HG02938 (cell line): Measurements from ENCODE around the gene ABCD1.
"Not testable (repeated sequence)": the region's sequence is repeated elsewhere in the genome, so short reads cannot be mapped to it uniquely, and the experiment has no call there.

Experiments used
- ATAC-seq: cut with Tn5 transposase; IDR thresholded peaks from one replicate; pipeline ENCODE4 v1.9.1; 2021; ENCODE audit warnings: mild to moderate bottlenecking, moderate library complexity; ENCODE audit not compliant: unreplicated experiment

ABCD1 gene

DNA sequence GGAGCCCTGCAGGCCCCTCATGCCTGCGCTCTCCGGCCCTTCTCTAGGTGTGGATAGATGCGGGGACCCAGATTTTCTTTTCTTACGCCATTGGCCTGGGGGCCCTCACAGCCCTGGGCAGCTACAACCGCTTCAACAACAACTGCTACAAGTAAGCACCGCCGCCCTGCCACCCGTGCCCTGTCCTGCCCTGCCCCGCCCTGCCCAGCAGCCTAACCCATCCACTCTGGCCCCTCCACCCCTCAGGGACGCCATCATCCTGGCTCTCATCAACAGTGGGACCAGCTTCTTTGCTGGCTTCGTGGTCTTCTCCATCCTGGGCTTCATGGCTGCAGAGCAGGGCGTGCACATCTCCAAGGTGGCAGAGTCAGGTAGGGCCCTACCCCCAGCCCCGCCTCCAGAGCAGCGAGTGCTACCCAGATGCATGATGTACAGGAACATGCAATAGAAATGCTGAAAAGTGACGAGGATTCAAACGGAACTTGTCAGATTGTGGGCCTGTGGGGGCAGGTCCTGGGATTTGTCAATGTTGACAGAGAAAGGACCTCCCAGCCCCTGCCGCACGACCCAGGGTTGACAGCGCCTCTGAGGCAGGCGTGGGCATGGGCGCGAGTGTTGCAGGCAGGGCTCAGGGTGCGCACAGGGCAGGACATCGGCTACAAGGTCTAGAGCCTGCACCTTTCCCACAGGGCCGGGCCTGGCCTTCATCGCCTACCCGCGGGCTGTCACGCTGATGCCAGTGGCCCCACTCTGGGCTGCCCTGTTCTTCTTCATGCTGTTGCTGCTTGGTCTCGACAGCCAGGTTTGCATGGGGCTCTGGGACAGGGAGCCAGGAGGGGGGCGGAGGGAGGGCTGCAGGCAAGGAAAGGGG is 31.2 kb upstream of the ABCD1 start:
- ATAC-seq: no peak

DNA sequence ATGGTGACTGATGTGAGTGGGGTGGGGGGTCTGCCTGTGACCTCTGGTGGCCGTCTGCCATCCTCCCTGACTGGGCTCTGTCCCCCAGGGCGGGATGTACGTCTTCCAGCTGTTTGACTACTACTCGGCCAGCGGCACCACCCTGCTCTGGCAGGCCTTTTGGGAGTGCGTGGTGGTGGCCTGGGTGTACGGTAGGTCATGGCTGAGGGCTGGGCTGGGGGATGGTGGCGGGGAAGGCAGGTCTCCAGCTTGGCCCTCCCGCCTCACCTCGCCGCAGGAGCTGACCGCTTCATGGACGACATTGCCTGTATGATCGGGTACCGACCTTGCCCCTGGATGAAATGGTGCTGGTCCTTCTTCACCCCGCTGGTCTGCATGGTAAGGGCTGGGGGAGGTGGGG is 30.4 kb upstream of the ABCD1 start:
- not testable (repeated sequence) for ATAC-seq

DNA sequence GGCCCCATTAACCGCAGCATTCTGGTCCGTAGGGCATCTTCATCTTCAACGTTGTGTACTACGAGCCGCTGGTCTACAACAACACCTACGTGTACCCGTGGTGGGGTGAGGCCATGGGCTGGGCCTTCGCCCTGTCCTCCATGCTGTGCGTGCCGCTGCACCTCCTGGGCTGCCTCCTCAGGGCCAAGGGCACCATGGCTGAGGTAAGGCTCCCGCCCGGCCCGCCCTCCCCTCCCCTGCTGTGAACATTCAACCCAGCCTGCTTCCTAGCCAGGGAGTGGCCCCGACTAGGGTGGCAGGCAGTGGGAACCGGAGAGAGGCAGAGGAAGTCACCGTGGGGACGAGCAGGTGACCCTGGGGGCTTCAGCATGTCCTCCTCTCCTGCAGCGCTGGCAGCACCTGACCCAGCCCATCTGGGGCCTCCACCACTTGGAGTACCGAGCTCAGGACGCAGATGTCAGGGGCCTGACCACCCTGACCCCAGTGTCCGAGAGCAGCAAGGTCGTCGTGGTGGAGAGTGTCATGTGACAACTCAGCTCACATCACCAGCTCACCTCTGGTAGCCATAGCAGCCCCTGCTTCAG is 29.9 kb upstream of the ABCD1 start:
- no peak for ATAC-seq

DNA sequence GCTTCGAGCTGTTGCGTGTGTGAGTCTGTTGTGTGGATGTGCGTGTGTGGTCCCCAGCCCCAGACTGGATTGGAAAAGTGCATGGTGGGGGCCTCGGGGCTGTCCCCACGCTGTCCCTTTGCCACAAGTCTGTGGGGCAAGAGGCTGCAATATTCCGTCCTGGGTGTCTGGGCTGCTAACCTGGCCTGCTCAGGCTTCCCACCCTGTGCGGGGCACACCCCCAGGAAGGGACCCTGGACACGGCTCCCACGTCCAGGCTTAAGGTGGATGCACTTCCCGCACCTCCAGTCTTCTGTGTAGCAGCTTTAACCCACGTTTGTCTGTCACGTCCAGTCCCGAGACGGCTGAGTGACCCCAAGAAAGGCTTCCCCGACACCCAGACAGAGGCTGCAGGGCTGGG is 28.6 kb upstream of the ABCD1 start:
- no peak for ATAC-seq

DNA sequence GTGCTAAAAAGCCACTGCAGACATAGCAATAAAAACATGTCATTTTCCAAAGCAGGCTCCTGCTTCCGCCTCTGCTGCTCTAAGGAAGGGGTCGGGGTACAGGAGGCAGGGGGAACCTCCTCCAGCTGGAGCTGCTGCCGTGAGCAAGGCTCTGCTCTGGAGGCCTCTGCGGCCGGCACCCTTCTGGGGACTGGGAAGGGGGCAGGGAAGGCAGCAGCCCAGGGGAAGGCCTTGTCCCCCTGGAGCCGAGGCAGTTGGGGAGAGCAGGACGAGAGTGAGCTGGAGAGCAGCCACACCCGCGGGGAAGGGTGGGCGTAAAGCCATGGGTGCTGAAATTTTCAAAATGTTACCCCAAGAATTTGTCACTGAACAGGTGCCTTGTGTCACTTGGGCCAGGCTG is 28.1 kb upstream of the ABCD1 start:
- ATAC-seq: not testable (repeated sequence)

DNA sequence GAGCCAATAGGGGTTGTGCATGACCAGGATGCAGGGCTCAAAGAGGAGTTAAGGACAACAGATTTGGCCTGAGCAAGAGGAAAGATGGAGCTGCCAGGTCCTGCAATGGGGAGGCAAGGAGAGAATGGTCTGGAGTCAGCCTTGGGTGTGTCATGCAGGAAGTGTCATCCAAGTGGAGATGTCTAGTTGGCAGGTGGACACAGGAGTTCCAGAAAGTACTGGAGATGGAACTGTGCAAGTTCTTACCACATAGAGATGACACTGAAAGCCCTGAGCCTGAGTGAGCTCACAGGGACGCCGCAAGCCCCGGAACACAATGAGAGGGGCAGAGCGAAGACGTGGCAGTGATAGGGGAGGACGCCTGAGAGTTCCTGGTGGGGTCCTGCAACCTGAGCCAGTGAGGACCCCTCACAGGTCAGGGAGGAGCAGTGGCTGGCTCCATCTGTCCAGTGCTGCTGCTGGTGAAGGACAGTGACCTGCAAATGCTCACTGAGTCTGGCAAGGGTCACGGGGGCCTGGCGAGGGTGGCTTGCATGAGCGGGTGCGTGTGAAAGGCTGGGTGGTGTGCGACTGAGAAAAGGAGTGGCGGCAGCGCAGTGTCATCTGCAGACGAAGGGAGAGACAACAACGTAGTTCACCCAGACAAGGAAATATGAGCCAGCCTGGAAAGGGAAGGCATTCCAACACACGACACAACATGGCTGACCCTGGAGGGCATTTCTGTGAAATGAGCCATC is 27.5 kb upstream of the ABCD1 start:
- ATAC-seq: not testable (repeated sequence)

DNA sequence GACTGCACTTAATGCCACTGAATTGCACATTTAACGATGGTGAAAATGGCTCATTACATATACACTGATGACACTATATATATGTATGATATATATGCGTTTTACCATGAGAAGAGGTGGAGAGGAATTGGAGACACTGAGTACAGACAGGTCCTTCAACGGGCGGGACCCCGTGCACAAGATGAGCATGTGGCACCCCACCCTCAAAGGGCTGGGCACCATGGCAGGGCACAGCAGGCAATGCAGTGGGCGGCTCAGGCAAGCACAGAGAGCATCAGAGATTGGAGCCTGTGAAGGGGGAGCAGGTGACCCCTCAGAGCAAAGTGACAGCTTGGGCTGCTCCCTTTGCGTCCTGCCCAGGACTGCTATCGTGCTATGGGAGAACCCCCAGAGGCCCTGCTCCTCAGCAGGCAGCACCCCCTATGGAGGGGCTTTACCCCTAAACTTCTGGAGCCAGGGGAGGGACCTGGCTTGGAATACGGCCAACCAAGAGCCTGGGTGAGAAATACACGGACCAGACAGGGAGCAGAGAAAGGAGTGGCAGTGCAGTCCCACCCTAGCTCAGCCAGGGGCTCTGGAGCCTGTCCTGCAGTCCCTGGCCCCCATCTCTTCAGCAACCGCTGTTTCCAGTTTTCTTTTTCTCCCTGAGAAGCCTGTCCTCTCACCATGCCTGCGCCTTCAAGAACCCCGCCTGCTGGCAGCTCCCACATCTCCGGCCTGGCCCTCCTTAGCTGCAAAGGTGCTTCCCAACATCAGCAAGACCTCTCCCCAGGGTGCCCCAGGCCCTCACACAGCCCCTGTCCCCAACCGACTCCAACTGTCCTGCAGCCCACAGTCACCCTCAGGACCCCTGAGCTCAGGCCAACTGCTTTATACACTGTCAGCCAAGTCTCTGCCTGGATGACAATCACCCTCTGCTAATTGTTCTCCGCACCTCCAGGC is 26.5 kb upstream of the ABCD1 start:
- ATAC-seq: no peak

DNA sequence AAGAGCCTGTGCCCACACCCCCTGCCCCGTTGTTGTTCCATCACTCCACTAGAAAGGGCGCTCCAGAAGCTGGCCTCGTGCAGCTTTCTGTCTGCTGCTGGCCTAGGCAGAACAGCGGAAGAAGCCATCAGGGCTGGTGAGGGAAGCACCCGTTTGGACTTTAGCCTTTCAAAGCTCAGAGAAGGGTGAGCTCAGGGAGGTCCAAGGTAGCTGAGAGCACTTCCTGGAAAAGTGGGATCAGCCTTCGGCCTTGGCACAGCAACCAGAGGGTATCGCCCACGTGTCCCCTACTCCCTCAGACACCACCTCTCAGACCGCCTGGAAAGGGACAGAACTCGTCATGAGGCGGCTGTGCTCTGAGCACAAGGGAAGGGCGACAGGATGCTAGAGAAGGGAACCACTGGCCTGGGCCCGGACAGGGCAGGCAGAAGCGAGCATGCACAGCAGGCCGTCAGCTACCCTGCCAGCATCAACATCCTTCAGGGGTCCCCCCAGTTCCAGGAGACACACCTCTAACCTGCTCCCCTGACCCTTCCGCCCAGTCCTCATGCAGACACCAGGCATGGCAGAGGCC is 25.4 kb upstream of the ABCD1 start:
- not testable (repeated sequence) for ATAC-seq

DNA sequence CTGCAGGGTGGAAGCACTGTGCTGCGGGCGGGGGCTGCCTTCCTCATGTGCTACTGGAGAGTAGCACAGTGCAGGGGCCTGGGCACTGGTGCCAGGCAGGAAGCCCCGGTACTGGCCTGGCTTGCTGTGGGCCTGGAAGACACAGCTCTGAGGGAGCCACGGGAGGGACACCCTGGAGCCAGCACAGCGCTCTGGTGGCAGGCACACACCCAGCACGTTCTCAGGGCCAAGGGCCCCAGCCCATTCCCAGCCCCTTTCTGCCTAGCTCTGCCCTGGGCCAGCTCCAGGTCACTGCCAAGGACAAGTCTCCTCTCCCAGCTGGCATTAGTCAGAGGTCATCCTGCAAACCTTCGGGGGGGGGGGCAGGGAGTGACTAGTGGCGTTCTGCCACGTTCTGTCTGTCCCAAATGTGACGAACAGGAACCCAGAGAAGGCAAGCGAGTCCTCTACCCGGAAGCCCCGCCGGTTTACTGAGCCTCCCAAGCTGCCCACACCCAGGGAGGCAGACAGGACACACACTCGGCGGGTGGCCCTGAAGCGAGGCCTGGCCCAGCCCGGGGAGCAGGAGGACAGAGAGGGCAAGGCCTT is 24.8 kb upstream of the ABCD1 start:
- not testable (repeated sequence) for ATAC-seq

DNA sequence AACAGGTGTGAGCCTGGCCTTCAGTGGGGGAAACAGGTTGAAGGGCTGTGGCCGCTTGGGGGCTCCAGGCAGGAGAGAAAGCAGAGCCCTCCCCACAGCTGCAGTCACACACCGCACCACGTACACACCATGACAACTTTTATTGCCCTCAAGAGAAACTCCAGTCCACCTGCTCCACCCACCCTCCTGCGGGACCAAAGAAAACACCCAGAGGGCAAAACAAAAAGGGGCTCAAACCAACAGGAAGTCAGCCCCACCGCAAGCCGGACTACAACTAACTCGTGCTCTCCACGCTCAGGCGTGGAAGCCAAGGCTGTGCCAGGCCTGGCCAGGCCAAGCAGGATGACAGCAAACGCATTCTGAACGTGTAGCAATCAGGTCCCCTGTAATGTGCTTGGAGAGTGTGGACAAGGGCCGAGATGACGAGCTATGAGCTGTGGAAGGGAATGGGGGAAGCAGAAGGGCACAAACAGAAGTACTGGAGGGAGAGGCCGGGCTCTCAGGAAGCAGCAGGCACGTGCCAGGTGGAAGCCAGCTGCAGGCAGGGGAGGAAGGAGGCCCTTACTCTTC is 24.2 kb upstream of the ABCD1 start:
- ATAC-seq: no peak

DNA sequence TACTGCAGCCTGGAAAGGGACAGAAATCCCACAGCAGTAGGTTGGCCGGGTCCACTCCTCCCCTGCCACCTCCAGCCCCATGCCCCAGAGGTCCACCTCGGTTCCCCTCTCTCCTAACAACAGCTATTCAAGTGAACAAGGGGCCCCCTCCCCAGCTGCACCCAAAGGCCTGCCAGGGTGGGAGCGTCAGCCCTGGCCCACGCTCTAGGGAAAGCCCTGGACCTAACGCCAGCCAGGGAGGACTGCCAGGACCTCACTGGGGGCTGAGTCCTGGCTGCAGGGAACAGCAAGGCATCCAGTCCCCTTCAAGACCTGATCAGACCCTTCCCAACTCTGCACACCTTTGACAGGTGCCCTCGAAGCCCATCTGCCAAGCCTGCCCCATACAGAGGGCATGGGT is 23.7 kb upstream of the ABCD1 start:
- ATAC-seq: no peak

DNA sequence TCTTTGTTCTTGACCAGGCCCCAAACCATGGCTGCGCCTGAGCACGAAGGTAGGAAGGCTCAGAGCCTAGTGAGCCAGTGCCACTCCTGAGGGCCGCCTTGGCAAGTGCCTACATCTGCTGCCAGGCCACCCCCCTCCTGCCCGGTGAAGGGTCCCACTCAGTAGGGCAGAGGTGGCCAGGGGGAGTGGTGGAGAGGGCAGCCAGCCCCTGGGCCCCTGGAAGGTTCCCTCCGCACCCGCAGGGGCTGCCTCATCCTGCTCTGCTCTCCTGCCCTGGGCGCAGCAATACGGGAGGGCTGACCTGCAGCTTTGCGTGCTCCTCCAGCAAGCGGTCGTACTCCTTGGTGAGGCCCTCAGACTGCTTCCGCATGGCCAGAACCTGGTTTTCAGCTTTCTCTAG is 22.9 kb upstream of the ABCD1 start:
- ATAC-seq: no peak

DNA sequence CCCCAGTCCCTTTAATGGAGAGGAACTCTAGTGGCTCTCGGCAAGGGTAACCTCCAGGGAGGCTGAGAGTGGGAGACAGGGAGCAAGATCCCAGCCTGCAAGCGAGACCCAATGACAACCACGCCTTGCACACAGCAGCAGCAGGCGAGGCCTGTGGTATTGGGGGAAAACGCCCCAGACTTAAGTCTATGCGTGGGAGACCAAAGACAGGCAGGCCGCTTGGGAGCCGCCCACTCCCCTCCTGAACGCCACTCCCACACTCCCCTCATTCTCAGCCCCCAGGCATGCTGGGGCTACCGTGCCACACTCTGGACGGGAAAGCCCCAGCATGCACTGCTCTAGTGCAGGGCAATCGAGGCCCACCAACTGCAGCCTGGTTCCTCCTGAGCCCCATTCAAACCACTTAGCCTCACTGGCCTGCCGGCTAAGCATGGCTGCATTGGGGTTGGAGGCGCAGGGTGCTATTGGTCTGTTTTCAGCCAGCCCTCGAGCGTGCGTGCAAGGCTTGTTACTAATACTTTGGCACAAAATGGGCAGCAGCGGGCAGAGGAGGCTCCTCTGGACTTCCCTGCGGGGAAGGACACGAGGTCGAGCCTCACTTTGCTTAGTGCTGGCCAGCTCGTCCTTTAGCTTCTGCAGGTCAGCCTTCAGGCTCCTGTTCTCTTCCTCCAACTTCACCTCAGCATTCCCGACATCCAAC is 22.2 kb upstream of the ABCD1 start:
- ATAC-seq: no peak

DNA sequence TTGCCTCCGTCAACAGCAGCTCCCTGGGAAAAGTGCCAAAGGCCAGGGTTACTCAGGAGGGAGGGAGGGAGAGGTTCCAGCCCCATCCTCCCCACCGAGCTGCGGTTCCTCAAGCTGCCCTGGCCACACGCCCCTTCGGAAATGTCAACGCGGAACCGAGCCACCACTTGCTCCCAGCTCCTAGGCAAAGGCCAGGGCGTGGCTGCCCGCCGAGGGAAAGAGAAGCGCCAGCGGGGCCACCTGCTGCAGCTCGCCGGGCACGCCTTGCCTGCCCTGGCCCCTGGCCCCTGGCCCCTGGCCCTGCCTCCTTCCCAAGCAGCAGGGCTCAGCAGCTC is 21.7 kb upstream of the ABCD1 start:
- no peak for ATAC-seq

DNA sequence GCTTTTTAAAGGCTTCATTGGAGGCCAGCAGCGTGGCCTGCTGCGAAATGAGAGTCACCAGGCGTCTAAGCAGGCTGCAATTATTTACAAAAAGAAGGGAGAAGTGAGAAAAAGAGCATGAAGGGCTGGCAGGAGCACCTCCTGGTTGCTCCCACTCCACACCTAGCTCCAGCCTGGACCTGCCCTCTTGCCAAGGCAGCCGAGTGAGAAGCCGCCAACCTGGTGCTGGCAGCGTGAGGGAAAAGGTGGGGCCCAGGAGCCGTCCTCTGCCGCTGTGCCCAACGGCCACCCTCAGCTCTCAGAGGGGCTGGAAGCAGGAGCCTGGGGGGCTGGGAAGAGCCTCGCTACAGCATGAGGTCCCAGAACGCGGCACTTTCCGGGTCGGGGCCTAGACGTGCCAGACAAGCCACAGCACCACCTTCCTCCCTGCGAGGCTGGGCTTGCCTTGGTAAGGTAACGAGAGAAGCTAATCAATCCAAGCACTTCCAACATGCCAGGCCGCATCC is 20.6 kb upstream of the ABCD1 start:
- no peak for ATAC-seq

DNA sequence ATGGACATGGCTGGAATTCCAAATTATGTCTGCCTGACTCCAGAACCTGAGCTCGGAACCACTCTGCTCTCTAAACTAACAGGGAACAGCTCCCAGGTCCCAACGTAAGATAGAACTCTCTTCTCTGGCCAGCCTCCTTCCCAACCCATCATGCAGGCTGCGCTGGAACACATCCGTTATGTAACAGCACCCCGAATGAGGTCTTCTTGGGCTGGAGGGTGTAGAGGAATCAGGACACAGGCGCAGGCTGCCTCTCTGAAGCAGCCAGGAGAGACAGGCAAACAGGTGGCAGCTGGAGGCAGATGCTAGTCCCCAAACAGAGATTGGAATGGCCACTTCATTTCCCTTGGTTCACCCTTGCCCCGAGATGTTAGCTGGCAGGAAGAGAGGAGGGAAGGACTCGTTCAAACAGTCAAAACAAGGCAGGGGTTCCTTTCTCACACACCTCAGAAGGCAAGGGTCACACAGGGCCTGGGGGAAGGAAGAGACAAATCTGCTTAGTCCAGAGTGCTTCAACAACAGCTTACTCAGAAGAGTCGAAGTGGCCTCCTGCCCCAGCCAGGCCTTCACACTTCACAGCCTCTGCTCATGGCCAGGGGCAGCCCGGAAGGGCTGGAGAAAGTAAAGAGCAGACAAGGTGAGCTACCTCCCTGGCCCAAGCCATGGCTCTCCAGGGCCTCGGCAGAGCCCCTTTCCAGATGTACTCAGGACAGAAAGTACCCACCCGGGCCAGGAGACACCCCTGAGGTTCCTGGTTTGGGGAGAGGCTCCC is 19.8 kb upstream of the ABCD1 start:
- not testable (repeated sequence) for ATAC-seq

DNA sequence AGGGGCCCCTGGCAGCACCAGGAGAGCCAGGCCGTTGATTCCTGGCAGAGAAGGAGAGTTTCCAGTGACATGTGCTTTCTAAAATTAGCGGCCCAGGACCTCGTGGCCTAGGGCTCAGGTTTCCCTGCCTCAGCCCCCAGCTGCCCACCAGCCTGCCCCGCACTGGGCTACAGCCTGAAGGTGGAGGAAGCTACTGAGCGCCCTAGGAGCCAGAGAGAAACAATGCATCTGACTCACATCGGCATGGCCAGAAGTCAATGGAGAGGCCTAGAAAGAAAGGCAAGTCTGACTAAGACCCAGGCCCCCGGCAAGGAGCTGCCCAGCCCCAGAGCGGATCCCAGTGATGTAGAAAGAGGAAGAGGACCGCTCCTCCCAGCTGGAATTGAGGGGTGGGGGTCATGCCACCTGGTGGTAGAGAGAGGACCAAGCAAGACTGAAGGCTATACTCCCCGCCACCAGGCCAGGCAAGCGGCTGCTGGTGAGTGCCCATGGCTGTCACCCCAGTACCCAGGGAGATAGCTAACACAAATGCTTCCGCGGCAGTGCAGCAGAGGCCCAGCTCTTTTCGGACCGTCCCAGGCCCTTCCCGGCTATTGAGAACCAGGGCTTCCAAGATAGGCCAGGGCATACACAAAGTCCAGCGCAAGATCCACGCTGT is 19.1 kb upstream of the ABCD1 start:
- ATAC-seq: not testable (repeated sequence)

DNA sequence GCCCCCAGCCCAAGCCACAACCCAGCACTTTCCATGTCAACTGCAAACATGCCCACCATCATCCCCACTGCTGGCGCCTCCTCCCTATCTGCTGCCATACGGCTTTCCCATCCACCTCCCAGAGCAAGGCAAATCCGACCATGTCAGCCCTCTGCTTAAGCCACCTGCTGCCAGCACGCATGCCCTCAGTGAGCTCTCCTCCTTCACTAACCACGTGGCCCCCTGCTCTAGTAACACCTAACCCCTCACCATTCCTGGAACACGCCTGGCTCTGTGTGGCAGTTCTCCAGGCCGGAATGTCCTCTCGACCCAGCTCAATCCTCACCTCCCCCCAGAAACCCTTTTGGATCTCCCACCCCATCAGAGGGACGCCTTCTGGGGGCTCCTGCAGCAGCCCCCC is 17.9 kb upstream of the ABCD1 start:
- ATAC-seq: no peak
